CD4-positive, alpha-beta T cell (primary cell): Measurements from ENCODE around the gene ADAM8. TPM values are rescaled to one million over a fixed set of nuclear protein-coding genes. Genes with fewer than 3 reads are reported as not detected.

ENCODE experiments used
- ATAC-seq: fragments of 200-7000 bp; cut with Tn5 transposase; one replicate; pipeline ENCODE4 v1.10.0; 2022; ENCODE audit warnings: mild to moderate bottlenecking; ENCODE audit not compliant: poor library complexity
- CTCF ChIA-PET: fragments of 350-600 bp; sonication (Branson Sonifier 250); formaldehyde crosslinking; loops from one replicate; lab custom pipeline; 2021; ENCODE audit warnings: antibody characterized with exemption, inconsistent platforms; lab: Charles Lee
- POLR2A ChIA-PET: fragments of 350-600 bp; sonication (Branson Sonifier 250); formaldehyde crosslinking; loops from one replicate; lab custom pipeline; 2021; ENCODE audit warnings: antibody characterized with exemption, inconsistent platforms; lab: Charles Lee
- DNase-seq, 14 experiments: peaks; one replicate each; pipeline ENCODE4 v3.0.0-alpha.2; 2013 to 2020; ENCODE audit warnings: mixed read lengths in 2 of 14
- H3K27ac ChIP-seq, 2 donors: one replicate each; pipeline versions ENCODE4 v1.5.1 to v1.7.0; 2013; ENCODE audit warnings: low read length in 2 of 2, low read depth in 1 of 2, mild to moderate bottlenecking in 1 of 2
- H3K27me3 ChIP-seq, 2 experiments: 1 replicate in 1 of 2; 2 replicates in 1 of 2; pipeline versions ENCODE4 v1.6.1 to v1.7.0; 2013; ENCODE audit warnings: low read length in 2 of 2, control low read depth in 1 of 2, mild to moderate bottlenecking in 1 of 2, moderate library complexity in 1 of 2; ENCODE audit not compliant: insufficient read depth in 2 of 2, control insufficient read depth in 1 of 2
- H3K36me3 ChIP-seq: one replicate; pipeline ENCODE4 v1.6.1; 2013; ENCODE audit warnings: low read length, control low read depth; ENCODE audit not compliant: insufficient read depth
- H3K4me1 ChIP-seq: one replicate; pipeline ENCODE4 v1.6.1; 2013; ENCODE audit warnings: low read length, control low read depth; ENCODE audit not compliant: insufficient read depth
- H3K4me3 ChIP-seq: one replicate; pipeline ENCODE4 v1.5.1; 2013; ENCODE audit warnings: mild to moderate bottlenecking, low read length, moderate library complexity
- H3K9me3 ChIP-seq, 2 experiments: 1 replicate in 1 of 2; 2 replicates in 1 of 2; pipeline versions ENCODE4 v1.6.1 to v1.7.0; 2013; ENCODE audit warnings: low read length in 2 of 2, mild to moderate bottlenecking in 2 of 2, control low read depth in 1 of 2, moderate library complexity in 1 of 2; ENCODE audit not compliant: control insufficient read depth in 1 of 2, insufficient read depth in 1 of 2
- H3K27ac Mint-ChIP-seq: one replicate; pipeline ENCODE4 v1.8.0; 2020; ENCODE audit warnings: mixed read lengths
- H3K27me3 Mint-ChIP-seq: one replicate; pipeline ENCODE4 v1.8.0; 2021; ENCODE audit warnings: mixed read lengths
- H3K36me3 Mint-ChIP-seq: one replicate; pipeline ENCODE4 v1.8.0; 2021; ENCODE audit warnings: low read depth, mixed read lengths
- H3K4me1 Mint-ChIP-seq: one replicate; pipeline ENCODE4 v1.8.0; 2021; ENCODE audit warnings: low read depth, mixed read lengths
- H3K4me3 Mint-ChIP-seq: one replicate; pipeline ENCODE4 v1.8.0; 2020; ENCODE audit warnings: mild to moderate bottlenecking, mixed read lengths
- H3K9me3 Mint-ChIP-seq: one replicate; pipeline ENCODE4 v1.8.0; 2020; ENCODE audit warnings: mixed read lengths
- CTCF ChIP-seq: fragments of 200-600 bp; IDR thresholded peaks from one replicate; pipeline ENCODE4 v1.8.0; 2022; ENCODE audit warnings: antibody characterized with exemption, mild to moderate bottlenecking
- intact Hi-C, 2 experiments: fragments of 100-400 bp; cut with DNase I in 1 of 2; cut with micrococcal nuclease in 1 of 2; formaldehyde crosslinking; loops; one replicate each; pipeline versions ENCODE4 v1.15.1 to v1.9.0; 2023 to 2025; cut with DNase I, micrococcal nuclease
- total RNA-seq, 174 experiments: library from RNA in 2 of 174; stranded (reverse) in 2 of 174; gene quantifications; one replicate each; pipeline ENCODE4 v1.2.3 and lab custom pipeline; 2021 to 2026

The ADAM8 gene
- total RNA-seq, 2 experiments from 2014 or later = 95.6 to 95.9 TPM

GRCh38 chr10:133277277-133277992 is 767 bp upstream of the ADAM8 start:
- H3K27ac Mint-ChIP-seq = peak overlapping the region; percentile 97
- H3K36me3 Mint-ChIP-seq = peaks cover 36% of the 10 kb centered on the region
- H3K27ac ChIP-seq = peak overlapping the region; percentile 86
- H3K4me1 ChIP-seq = peaks cover 70% of the 10 kb centered on the region
- intact Hi-C loops = loop anchor here in 1 of 2 experiments (5.0 kb wide), 1 partner anchor 135 kb away; no protein-coding TSS in a partner anchor
- no peak for TF ChIP-seq CTCF
- H3K27me3 ChIP-seq = no peaks in the 10 kb centered on the region
- CTCF ChIA-PET = interaction anchor here (1.7 kb wide), 1 partner anchor 30 kb away, joined by 8 read pairs; no protein-coding TSS in a partner anchor
- POLR2A ChIA-PET = interaction anchor here (1.1 to 3.3 kb wide), 3 partner anchors 13 to 19 kb away, joined by 4 to 22 read pairs (median 20); no protein-coding TSS in a partner anchor
- peaks cover 40% of the 10 kb centered on the region for H3K4me1 Mint-ChIP-seq
- peaks cover 20% of the 10 kb centered on the region for H3K36me3 ChIP-seq
- ATAC-seq (no peak), DNase-seq (peak in 1 of 14 experiments; percentile 46)
- H3K9me3 Mint-ChIP-seq = no peaks in the 10 kb centered on the region
- H3K4me3 ChIP-seq = peak overlapping the region; percentile 91
- H3K9me3 ChIP-seq = no peaks in the 10 kb centered on the region
- no peaks in the 10 kb centered on the region for H3K27me3 Mint-ChIP-seq
- H3K4me3 Mint-ChIP-seq = peak overlapping the region; percentile 91

GRCh38 chr10:133276100-133276434 is 601 bp downstream of the ADAM8 start:
- H3K4me1 ChIP-seq = peaks cover 70% of the 10 kb centered on the region
- H3K27me3 ChIP-seq = no peaks in the 10 kb centered on the region
- H3K4me3 Mint-ChIP-seq = peak overlapping the region; percentile 94
- no peaks in the 10 kb centered on the region for H3K9me3 ChIP-seq
- ATAC-seq (no peak), DNase-seq (no peak)
- peak overlapping the region; percentile 86 to 90 for H3K27ac ChIP-seq
- H3K4me3 ChIP-seq = peak overlapping the region; percentile 91
- ChIA-PET CTCF (interaction anchor here (1.3 to 2.6 kb wide), 4 partner anchors 17 to 132 kb away, joined by 5 to 16 read pairs (median 9); no protein-coding TSS in a partner anchor), POLR2A (interaction anchor here (1.0 to 2.5 kb wide), 6 partner anchors 10 to 32 kb away, joined by 3 to 22 read pairs (median 6); no protein-coding TSS in a partner anchor)
- no peaks in the 10 kb centered on the region for H3K9me3 Mint-ChIP-seq
- peaks cover 28% of the 10 kb centered on the region for H3K36me3 ChIP-seq
- peaks cover 35% of the 10 kb centered on the region for H3K36me3 Mint-ChIP-seq
- H3K27ac Mint-ChIP-seq = peak overlapping the region; percentile 98
- peaks cover 40% of the 10 kb centered on the region for H3K4me1 Mint-ChIP-seq
- intact Hi-C loops = loop anchor here in 1 of 2 experiments (1.0 to 5.0 kb wide), 2 partner anchors 16 to 134 kb away; no protein-coding TSS in a partner anchor
- H3K27me3 Mint-ChIP-seq = no peaks in the 10 kb centered on the region
- no peak for TF ChIP-seq CTCF

GRCh38 chr10:133275684-133276092 is 980 bp downstream of the ADAM8 start:
- no peaks in the 10 kb centered on the region for H3K9me3 Mint-ChIP-seq
- H3K27me3 Mint-ChIP-seq = no peaks in the 10 kb centered on the region
- peak overlapping the region; percentile 98 for H3K27ac Mint-ChIP-seq
- Histone ChIP-seq H3K9me3 (no peaks in the 10 kb centered on the region), H3K4me3 (peak overlapping the region; percentile 91), H3K27me3 (no peaks in the 10 kb centered on the region), H3K27ac (peak overlapping the region; percentile 86 to 90), H3K4me1 (peaks cover 70% of the 10 kb centered on the region), H3K36me3 (peaks cover 32% of the 10 kb centered on the region)
- intact Hi-C loops = loop anchor here (1.0 to 5.0 kb wide), 3 partner anchors 15 to 133 kb away; no protein-coding TSS in a partner anchor
- peaks cover 40% of the 10 kb centered on the region for H3K4me1 Mint-ChIP-seq
- H3K36me3 Mint-ChIP-seq = peaks cover 35% of the 10 kb centered on the region
- ChIA-PET CTCF (interaction anchor here (0.9 to 2.6 kb wide), 7 partner anchors 12 to 132 kb away, joined by 4 to 16 read pairs (median 6); no protein-coding TSS in a partner anchor), POLR2A (interaction anchor here (0.9 to 2.5 kb wide), 8 partner anchors 9 to 60 kb away, joined by 3 to 22 read pairs (median 6); no protein-coding TSS in a partner anchor)
- TF ChIP-seq CTCF = peak; percentile 33
- DNase-seq = peak in 10 of 14 experiments; percentile 28 to 69 (median 54)
- peak; percentile 7 for ATAC-seq
- H3K4me3 Mint-ChIP-seq = peak overlapping the region; percentile 94
